Lower lobe of right lung (tissue), 2 donors: Measurements from ENCODE around the gene IDH3G. TPM values are rescaled to one million over a fixed set of nuclear protein-coding genes. Genes with fewer than 3 reads are reported as not detected.
"Not testable (repeated sequence)": the region's sequence is repeated elsewhere in the genome, so short reads cannot be mapped to it uniquely, and the experiment has no call there.

Source experiments
- ATAC-seq, 2 donors: fragments of 200-7000 bp; cut with Tn5 transposase; one replicate each; pipeline ENCODE4 v1.9.1; 2020 to 2022; ENCODE audit warnings: mild to moderate bottlenecking in 2 of 2, moderate library complexity in 2 of 2
- DNase-seq: peaks from one replicate; pipeline ENCODE4 v3.0.0-alpha.2; 2020
- H3K27ac ChIP-seq: fragments of 200-600 bp; one replicate; pipeline ENCODE4 v1.8.0; 2022
- H3K27me3 ChIP-seq: fragments of 200-600 bp; one replicate; pipeline ENCODE4 v1.8.0; 2022; ENCODE audit warnings: low read depth
- H3K36me3 ChIP-seq: fragments of 200-600 bp; one replicate; pipeline ENCODE4 v1.8.0; 2022; ENCODE audit warnings: mild to moderate bottlenecking
- H3K4me1 ChIP-seq: fragments of 200-600 bp; one replicate; pipeline ENCODE4 v1.8.0; 2022
- H3K4me3 ChIP-seq: fragments of 200-600 bp; one replicate; pipeline ENCODE4 v1.8.0; 2022; ENCODE audit warnings: mild to moderate bottlenecking
- H3K9me3 ChIP-seq: fragments of 200-600 bp; one replicate; pipeline ENCODE4 v1.8.0; 2022
- CTCF ChIP-seq: fragments of 200-600 bp; IDR thresholded peaks from one replicate; pipeline ENCODE4 v1.8.0; 2022; ENCODE audit warnings: antibody characterized with exemption, mild to moderate bottlenecking
- intact Hi-C: fragments of 100-400 bp; cut with DNase I; formaldehyde crosslinking; loops from one replicate; pipeline ENCODE4 v1.11.0; 2022
- total RNA-seq: library from RNA; stranded (reverse); fragmentation: NEBNext Ultra II Directional; extraction: Animal tissue kit (Norgen Biotek cat#: 25700); gene quantifications from one replicate; pipeline ENCODE4 v1.2.1, GENCODE V29; 2021
- donor health status: DM: no; HTN: yes; CAD: no; lungs with severe emphysema.

IDH3G gene
- total RNA-seq, 1 donor from 2014 or later = 50.1 TPM

GRCh38 chrX:153750127-153750774, 43.9 kb downstream of the IDH3G start:
- Histone ChIP-seq H3K4me1 (no peaks in the 10 kb centered on the region), H3K4me3 (no peak overlapping the region), H3K9me3 (no peaks in the 10 kb centered on the region), H3K36me3 (no peaks in the 10 kb centered on the region), H3K27me3 (no peaks in the 10 kb centered on the region), H3K27ac (no peak overlapping the region)
- DNase-seq = no peak
- no peak for ATAC-seq
- TF ChIP-seq CTCF = no peak
- intact Hi-C loops = no loop called here

- H3K27me3 ChIP-seq, DNase-seq, H3K27ac ChIP-seq, H3K4me3 ChIP-seq, H3K36me3 ChIP-seq, H3K4me1 ChIP-seq, H3K9me3 ChIP-seq, ATAC-seq, intact Hi-C loops: not testable (repeated sequence)
Measured at GRCh38 chrX:153749017-153749416, 45.2 kb downstream of the IDH3G start.

GRCh38 chrX:153746991-153747390, 47.2 kb downstream of the IDH3G start:
- H3K27ac ChIP-seq, H3K4me3 ChIP-seq, H3K9me3 ChIP-seq, ATAC-seq, intact Hi-C loops, H3K36me3 ChIP-seq, H3K4me1 ChIP-seq, H3K27me3 ChIP-seq, DNase-seq: not testable (repeated sequence)

- no peak overlapping the region for H3K27ac ChIP-seq
- H3K4me3 ChIP-seq = no peak overlapping the region
- no peaks in the 10 kb centered on the region for H3K27me3 ChIP-seq
- peaks cover 4% of the 10 kb centered on the region for H3K4me1 ChIP-seq
- intact Hi-C loops = no loop called here
- ATAC-seq (no peak), DNase-seq (no peak)
- H3K9me3 ChIP-seq = no peaks in the 10 kb centered on the region
- no peaks in the 10 kb centered on the region for H3K36me3 ChIP-seq
- TF ChIP-seq CTCF = no peak
Measured at GRCh38 chrX:153746359-153746758, 47.8 kb downstream of the IDH3G start.

- H3K27ac ChIP-seq, H3K36me3 ChIP-seq, intact Hi-C loops, H3K27me3 ChIP-seq, H3K9me3 ChIP-seq, H3K4me3 ChIP-seq, ATAC-seq, H3K4me1 ChIP-seq, DNase-seq: not testable (repeated sequence)
Measured at GRCh38 chrX:153745067-153745433, 49.1 kb downstream of the IDH3G start.

- TF ChIP-seq CTCF = peak; percentile 0
- H3K27me3 ChIP-seq = no peaks in the 10 kb centered on the region
- H3K27ac ChIP-seq = peak overlapping the region; percentile 24
- H3K4me1 ChIP-seq = peaks cover 4% of the 10 kb centered on the region
- no peak for DNase-seq
- H3K9me3 ChIP-seq = no peaks in the 10 kb centered on the region
- H3K36me3 ChIP-seq = no peaks in the 10 kb centered on the region
- intact Hi-C loops = no loop called here
- peak overlapping the region; percentile 21 for H3K4me3 ChIP-seq
- ATAC-seq = no peak
Measured at GRCh38 chrX:153744210-153745066, 49.7 kb downstream of the IDH3G start.
